Measurements from ENCODE around the gene FARP1. TPM values are rescaled to one million over a fixed set of nuclear protein-coding genes. Genes with fewer than 3 reads are reported as not detected.

FARP1 gene
- total and polyA plus RNA-seq, 10 of the 15 experiments (the other 5 are each of a cell fraction or from before 2014, with no cell fraction given), result 0.17 to 6.9 (median 0.68) TPM

- TF ChIP-seq RELB (IDR thresholded peaks at IDR 0.05; ENCODE audit: low read depth) (peak; percentile 80), REST (IDR thresholded peaks at IDR 0.05; ENCODE audit: low read depth, low read length) (peak; percentile 29; the same call in 1 of the 2 replicates), ZNF217 (IDR thresholded peaks at IDR 0.05) (peak; percentile 91), BMI1 (IDR thresholded peaks at IDR 0.05; ENCODE audit: borderline replicate concordance) (peak; percentile 59; the same call in 1 of the 2 replicates), TCF12 (IDR thresholded peaks at IDR 0.05; ENCODE audit: low read depth, low read length) (peak; percentile 92), BHLHE40 (IDR thresholded peaks at IDR 0.05; ENCODE audit: borderline replicate concordance in 1 of 2, low read depth in 2 of 2, low read length in 1 of 2) (peak; percentile 82 to 87; a peak in 3 of 4 replicates), BCLAF1 (IDR thresholded peaks at IDR 0.05) (no peak), NFYB (IDR thresholded peaks at IDR 0.05; ENCODE audit: insufficient read depth, low read depth, low read length) (no peak), LARP7 (IDR thresholded peaks at IDR 0.05) (peak; percentile 61), STAT3 (IDR thresholded peaks at IDR 0.05; ENCODE audit: low read depth, low read length) (0 out of 2 replicates have a peak, but pooled peaks have one; percentile 88), SKIL (IDR thresholded peaks at IDR 0.05; ENCODE audit: low read depth, poor library complexity, severe bottlenecking) (peak; percentile 94), ZSCAN29 (IDR thresholded peaks at IDR 0.05) (peak; percentile 84), SREBF2 (IDR thresholded peaks at IDR 0.05; ENCODE audit: low read length) (no peak), SMARCA5 (IDR thresholded peaks at IDR 0.05) (peak; percentile 99), RAD51 (IDR thresholded peaks at IDR 0.05) (no peak), SIX5 (IDR thresholded peaks at IDR 0.05; ENCODE audit: low read depth, low read length, severe bottlenecking) (no peak), ETV6 (conservative IDR thresholded peaks at IDR 0.05 in 1 of 2, IDR thresholded peaks at IDR 0.05 in 1 of 2; ENCODE audit: borderline replicate concordance in 1 of 2, low read depth in 1 of 2) (peak in 1 of 2 experiments; percentile 99; a peak in 2 of 4 replicates), YBX1 (IDR thresholded peaks at IDR 0.05) (no peak)
These were observed 333.7 kb downstream of the FARP1 start (continued) for GRCh38 chr13:98476538-98476966.
